Measurements from ENCODE around the gene BANK1.

The BANK1 gene, protein sequence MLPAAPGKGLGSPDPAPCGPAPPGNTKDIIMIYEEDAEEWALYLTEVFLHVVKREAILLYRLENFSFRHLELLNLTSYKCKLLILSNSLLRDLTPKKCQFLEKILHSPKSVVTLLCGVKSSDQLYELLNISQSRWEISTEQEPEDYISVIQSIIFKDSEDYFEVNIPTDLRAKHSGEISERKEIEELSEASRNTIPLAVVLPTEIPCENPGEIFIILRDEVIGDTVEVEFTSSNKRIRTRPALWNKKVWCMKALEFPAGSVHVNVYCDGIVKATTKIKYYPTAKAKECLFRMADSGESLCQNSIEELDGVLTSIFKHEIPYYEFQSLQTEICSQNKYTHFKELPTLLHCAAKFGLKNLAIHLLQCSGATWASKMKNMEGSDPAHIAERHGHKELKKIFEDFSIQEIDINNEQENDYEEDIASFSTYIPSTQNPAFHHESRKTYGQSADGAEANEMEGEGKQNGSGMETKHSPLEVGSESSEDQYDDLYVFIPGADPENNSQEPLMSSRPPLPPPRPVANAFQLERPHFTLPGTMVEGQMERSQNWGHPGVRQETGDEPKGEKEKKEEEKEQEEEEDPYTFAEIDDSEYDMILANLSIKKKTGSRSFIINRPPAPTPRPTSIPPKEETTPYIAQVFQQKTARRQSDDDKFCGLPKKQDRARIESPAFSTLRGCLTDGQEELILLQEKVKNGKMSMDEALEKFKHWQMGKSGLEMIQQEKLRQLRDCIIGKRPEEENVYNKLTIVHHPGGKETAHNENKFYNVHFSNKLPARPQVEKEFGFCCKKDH

DNA sequence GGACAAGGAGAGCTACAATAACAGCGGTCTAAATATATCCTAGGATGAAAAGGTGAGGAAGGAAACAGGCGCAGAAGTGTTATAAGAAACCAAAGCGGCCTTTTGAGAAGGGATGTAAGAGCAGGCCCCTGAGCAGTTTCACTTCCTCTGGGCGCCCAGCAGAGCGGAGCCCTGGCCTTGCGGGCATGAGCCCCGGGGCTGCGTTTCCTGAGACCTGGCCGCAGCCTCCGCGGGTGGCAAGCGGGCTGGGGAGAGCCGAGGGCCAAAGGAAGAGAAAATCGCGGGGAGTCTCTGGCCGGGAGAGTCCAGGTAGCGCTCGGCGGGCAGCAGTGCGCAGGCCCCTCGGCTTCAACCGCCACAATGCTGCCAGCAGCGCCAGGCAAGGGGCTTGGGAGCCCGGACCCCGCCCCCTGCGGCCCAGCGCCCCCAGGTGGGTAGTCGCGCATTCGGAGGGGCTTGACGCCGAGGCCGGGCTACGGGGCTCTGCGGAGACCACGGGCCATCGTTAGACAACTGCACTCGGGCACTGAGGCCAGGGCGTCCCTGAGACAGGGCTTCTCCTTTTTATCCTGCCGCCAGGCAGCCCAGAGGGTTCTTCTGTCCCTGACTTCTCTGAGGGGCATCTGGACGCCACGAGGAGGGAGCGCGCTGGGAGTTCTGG lies at the start of gene BANK1:
TSS of gene BANK1 (plus strand) at position 210 of the 661 bp plus-strand sequence. CDS start at position 361, 151 bp downstream.
- DNase-seq (ENCODE audit: low spot score), result peak; percentile 19

DNA sequence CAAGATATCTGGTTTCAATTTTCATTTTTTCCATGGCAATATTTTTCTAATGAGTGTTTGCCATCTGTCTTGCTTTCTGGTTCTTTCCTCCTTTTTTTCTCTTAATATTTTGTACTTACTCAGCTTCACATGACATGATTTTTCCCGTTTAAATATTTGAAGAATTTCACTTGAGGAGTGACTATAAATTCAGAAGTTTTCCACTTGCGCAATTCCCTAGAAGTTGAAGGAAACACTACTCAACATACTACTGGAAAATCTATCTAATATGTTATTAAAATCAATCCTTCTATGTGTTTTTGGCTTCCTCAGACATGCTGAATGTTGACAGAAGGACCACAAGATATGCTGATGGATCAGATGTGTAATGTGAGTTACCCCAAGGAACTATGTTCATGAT lies 36.8 kb upstream of the BANK1 start:
- no peak for DNase-seq (ENCODE audit: low spot score)

DNA sequence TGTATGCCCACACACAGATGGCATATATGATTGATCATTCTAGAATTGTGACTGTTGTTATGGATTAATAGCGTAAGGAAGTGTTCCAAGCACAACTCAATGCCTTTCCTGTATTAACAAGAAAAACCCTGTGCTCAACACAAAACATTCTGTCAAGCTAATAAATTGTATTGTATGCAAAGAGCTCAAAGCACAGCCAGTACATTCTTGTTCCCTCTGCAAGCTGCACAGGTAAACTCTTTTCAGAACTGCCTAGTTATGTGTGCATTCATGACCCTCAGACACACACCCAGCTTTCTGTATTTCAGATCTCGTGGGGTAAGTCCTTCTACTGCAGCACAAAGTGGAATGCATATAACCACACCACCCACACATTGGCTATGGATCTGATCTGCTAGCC lies 34.3 kb upstream of the BANK1 start:
- no peak for DNase-seq (ENCODE audit: low spot score)

DNA sequence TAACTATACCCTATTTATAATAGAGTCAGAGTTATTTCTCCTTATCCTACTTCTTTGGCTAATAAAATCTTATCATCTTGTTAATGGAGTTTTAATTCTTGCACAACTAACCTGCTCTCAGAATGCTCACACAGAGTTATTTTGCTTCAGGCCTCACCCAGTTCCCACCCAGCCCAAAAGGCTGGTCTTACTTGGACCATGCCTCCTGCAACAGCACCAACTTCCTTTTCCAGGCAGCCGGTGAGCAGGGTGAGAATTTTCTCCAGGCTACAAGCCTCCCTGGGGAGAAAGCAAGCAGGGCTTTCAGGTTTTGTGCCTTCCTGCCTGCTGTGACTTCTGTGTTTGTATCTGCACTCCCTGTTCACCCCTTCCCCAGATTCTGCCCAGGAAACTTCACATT lies 29.1 kb upstream of the BANK1 start:
- no peak for DNase-seq (ENCODE audit: low spot score)

DNA sequence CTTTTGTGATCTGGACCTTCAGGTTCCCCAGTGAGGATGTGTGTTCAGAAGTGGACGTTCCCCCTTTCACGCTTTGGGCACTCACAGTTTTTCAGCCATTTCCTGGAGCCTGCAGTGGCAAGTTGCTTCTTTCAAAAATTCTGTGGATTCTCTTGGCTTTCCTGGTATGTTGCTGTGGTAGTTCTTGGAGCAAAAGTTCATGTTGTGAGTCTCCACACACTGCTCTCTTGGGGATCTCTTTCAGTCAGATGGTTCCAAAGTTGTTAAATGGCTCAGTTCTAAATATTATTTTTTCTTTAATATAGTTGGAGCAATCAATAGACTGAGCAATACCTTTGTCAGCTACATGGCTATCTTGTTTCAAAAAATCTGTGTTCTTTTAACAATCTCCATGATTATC lies 28.5 kb upstream of the BANK1 start:
- DNase-seq (ENCODE audit: low spot score), result no peak

DNA sequence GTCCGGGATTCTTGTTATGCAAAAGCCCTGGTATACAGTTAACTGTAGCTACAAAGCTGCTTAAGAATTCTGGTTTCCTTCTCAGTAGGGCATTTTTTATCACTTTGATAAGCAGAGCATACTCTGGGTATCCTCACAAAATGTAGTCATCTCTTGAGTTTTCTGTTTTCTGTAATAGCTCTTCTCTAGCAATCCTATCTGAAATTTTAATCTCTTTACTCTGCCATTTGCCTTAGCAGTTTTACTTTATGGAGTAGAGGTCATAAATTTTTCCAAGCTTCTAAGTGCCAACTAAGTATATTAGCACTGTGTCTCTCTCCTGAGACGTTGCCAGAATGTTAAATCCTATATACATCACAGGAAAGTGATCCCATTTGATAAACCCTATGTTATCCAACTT lies 28.0 kb upstream of the BANK1 start:
- DNase-seq (ENCODE audit: low spot score), result no peak

DNA sequence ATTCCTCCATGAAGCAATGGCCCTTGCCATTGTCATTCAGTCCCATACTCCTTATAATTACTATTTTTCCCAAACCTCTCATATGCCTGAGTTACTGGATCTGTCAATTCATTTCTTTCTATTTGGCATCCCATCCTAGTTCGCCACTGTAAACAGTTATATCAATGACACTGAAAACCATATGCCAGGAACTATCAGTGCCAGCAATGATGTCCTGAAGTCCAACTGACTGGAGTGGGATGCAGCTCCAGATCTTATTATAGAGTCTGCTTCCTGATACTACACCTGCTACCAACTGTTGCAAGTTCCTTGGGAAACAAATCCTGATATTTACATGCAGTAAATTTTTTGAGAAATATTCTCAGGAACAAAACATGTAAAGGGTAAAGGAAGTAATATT lies 27.0 kb upstream of the BANK1 start:
- DNase-seq (ENCODE audit: low spot score), result no peak

DNA sequence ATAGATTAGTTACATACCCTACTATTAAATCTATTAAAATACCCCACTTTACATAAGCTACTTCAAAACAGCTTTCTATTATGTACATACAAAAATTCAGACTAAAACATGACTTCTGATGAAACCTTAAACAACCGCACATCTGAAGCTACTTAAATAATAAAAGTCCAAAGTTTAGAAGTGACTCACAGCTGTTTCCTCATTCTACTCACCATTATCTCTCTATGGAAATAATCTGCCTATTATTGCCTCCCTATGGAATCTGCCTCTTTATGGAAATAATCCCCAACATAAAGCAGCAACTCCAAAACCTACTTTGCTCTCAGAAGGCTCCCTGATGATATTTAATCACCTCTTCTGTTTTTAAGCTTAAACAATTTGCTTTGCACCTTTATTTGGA lies 15.7 kb upstream of the BANK1 start:
- no peak for DNase-seq (ENCODE audit: low spot score)

DNA sequence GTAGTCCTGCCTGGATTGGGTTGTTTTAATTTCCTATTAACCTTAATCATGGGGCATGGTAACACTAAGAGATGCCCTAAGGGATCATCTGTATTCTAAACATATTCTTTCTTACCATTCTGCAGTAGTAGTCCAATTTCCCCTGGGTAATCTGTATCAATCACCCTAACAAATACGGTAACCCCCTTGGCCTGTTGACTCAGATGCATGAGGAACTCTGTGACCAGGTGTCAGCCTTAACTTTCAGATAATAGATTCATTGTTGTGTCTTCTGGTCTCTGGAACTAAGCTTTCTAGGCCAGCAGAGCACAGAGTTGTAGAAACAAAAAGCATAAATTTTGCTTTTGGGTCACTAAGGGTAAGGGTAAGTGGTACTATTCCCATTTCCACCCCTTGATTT lies 13.1 kb upstream of the BANK1 start:
- no peak for DNase-seq (ENCODE audit: low spot score)

DNA sequence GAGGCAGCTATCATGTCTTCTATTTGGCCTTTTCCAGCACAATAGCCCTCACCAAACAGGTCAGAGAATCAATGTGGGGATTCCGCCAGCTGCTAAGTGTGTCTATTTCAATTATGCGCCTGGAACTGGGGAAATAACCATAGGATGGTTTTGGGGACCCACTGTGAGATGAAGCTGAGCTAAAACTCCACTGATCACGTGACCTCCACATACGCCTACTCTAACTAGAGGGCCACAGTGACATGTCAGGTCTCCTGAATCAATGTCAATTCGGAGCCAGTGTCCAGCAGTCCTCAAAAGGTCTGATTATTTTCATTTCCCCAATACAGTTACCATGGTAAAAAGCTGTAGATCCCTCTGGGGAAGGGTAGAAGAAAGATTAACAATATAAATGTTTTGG lies 10.2 kb upstream of the BANK1 start:
- DNase-seq (ENCODE audit: low spot score), result no peak

DNA sequence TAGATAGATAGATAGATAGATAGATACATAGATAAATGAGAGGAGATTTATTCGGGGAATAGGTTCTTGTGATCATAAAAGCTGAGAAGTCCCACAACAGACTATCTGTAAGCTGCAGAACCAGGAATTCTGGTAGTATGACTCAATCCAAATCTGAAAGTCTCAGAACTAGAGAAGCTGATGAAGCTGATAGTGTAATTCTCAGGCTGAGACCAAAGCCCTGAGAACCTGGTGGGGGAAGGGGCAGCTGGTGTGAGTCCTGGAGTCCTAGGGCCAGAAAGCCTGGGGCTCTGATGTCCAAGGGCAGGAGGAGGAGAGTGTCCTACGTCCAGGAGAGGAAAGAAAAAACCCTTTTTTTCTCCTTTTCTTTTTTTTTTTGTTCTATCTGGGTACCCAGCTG lies 8.0 kb upstream of the BANK1 start:
- DNase-seq (ENCODE audit: low spot score), result no peak

DNA sequence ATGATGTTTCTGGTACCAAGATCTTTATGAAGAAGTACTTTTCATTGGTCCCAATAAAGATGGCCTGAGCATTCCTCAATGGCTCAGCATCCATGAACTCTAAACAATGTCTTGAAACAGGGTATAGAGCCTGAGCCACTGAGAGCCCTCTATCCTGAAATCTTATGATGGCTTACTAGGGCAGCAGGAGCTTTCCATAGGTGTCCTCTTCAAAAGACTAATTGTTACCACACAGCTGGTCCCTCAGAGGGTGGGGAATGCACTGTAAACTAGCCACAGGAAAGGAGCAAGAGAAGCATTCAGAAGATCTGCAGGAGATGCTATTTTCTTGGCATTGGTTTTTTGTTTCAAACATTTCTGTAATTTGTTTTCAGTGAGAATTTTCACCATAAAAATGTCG lies 5.6 kb upstream of the BANK1 start:
- DNase-seq (ENCODE audit: low spot score), result no peak

DNA sequence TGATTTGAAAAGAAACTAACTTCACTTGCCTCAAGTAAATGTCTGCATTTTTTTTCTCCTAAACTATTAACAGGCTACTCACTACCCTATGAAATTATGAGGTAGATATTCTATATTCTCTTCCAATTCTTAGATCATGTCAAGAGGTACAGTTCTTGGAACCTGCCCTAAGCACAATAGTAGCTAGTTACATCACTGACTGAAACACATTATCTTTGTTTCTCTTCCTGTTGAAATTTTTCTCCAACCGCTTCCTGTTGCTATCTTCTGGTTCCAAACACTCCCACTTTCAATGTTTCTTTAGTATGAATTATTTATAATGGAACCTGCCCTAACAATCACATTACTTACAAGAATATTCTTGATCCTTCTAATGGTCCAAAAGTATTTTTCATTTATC lies 5.0 kb upstream of the BANK1 start:
- no peak for DNase-seq (ENCODE audit: low spot score)

DNA sequence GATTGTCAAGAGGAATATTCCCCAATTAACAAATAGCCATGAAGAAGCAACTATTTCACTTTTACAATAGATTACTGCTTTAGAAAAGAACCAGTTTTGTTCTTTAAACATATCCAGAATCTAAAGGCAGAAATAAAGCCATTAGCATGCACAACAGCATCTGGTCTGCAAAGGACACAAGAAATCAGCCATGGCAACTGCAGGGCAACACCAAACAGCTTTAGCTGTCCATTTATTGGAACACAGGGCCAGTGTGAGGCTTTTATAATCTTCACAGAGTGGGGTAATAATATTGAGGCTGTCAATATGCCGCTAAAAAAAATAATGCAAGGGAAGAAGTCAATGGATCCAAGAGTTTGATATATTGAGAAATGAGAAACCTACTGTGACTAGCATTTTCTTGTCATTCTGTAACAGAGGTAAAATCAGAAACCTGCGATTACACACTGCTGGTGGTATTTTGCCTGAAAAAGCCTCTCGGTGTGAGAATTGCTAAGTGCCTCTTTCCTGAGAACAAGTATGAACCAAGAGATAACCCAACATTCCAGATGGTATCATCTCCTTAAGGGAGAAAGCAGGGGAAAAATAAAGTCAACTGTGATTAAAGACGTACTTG lies 2.7 kb upstream of the BANK1 start:
- no peak for DNase-seq (ENCODE audit: low spot score)

DNA sequence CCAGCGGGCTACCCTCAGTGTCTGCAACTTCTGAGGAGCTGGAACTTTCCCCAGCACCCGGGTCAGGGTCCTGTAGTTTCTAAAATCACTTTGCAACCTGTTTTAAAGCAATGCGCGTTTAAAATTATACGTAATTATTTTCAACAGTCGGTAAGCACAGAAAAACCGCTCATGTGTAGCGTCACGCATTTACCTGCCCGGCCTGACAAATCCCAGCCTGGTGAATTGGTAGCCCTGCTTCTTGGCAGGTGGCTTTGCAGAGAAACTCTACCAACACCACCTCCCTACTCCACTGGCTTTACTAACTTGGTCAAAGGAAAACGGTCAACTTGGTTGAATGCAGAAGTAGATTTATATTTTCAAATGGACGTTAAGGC lies 640 bp downstream of the BANK1 start:
- no peak for DNase-seq (ENCODE audit: low spot score)

DNA sequence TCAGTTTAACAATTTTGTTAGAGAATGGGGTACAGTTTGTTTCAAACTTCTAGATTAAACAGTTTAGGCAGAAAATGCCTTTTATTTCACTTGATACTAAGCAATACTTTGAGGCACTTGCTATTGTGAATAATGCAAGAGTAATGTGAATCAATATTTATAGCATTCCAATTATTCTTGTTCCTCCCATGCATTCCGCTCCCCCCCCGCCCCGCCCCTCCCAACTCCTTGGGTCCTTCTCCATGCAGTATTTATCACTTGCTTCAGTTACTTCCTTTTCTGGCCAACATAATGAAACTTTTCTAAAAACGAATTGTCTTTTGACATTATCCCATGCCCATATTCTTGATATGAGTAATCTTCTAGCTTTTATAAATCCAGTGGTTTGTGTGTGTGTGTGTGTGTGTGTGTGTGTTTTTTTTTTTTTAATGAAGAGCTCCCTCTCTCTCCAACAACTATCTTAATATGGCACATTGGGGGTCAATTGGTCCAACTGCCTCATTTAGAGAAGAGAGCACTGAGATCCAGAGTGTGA lies 1.6 kb downstream of the BANK1 start:
- DNase-seq (ENCODE audit: low spot score), result no peak

DNA sequence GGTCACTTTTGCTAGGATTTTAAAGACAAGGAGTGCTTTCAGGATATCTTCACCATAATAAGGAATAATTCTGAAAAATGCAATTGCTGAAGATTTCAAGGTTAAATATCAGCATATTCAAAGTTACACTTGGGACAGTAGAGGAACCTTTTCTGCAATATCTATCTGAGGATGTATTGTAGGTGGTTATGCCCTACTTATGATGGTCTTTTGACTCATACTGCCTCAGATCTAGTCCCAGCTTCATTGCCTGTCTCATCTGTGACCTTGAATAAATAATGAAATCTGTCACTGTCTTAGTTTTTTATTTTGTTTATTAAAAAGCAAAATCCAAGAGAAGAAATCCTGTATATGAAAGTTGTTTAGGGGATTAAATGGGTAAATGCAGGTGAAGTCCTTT lies 2.9 kb downstream of the BANK1 start:
- no peak for DNase-seq (ENCODE audit: low spot score)

DNA sequence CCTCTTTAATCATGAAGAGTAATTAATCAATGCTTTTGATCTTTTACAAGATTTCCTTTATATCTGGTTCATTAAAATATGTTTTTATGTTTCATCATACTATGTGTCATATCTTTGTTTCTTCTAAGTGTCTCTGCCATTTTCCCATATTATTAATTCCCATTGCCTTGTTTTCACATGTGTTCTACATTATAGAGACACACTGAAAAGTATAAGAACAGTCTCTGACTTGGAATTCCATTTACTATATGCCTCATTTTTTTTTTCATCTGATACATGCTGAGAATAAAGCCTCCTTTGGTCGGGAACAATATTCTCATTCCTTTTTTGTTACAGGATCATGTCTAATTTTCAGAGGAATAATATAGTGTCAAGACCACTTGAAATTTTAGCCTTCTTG lies 4.3 kb downstream of the BANK1 start:
- DNase-seq (ENCODE audit: low spot score), result no peak

DNA sequence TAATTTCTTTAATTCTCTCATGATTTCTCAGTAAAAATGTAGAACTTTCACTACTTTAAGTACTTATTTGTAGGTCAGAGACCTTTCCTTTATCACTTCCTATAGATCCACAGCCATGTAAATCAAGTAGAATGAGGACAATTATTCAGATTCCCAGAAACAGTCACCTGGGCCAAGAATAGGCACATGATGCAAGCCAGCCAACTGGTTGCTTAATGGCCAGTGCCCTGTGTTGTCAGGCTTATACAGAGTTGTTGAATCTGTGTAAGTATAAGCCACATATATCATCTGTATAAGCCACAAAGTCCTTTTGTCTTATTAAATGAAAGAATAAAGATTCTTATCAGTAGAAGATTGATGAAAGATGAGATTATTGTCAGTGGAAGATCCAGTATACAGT lies 5.2 kb downstream of the BANK1 start:
- no peak for DNase-seq (ENCODE audit: low spot score)

DNA sequence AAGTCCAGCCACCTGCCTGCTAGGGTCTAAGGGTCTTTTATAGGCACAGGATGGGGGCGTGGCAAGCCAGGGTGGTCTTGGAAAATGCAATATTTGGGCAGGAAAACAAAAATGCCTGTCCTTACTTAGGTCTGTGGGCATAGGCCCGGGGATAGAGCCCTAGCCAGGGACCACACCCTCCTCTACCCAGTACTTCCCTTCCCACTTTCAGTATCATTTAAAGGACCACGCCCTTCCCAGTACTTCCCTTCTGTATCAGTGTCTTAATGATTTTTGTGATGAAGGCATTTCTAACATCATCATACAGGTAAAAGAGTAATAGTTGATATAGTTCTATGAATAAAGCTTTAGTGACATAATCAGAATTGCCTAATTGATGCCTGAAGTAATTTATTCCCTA lies 11.4 kb downstream of the BANK1 start:
- DNase-seq (ENCODE audit: low spot score), result no peak

DNA sequence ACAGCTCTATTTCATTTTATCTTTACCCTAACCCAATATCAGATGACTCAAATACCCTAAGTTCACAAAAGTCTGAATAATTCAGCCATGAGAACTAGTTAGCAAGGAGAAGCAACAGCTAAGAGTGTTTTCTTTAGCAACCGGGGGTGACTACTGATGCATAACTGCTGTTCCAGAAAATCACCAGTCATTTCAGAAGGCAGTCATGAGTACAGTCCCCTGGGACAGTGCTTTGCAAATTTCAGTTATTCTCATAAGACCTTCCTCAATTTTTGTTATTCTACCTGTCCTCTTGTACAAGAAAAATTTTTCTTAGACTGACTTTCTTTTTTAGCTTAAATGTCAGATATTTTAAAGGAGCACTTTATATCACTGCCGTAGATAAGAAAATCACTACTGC lies 16.4 kb downstream of the BANK1 start:
- DNase-seq (ENCODE audit: low spot score), result no peak

DNA sequence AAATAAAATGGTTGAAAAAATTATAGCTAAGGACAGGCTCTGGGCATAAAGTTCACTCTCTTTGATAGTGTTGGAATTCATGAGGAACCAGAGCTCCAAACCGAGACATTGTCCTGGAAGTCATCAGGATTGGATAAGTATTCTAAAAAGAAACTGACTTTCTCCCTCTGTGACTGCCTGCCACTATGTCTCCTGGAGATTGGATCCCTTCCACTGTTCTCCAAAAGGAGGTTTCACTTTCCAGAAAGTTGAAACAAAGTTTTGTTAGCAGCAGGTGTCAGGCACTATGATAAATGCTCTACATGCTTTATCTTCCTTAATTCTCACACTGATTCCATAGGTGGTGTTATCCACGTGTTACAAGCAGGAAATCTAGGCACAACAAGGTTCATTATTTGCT lies 16.8 kb downstream of the BANK1 start:
- no peak for DNase-seq (ENCODE audit: low spot score)

Data from CD4-positive, alpha-beta T cell treated with Interleukin-6 at 100 ng/mL for 8 hours (primary cell).